ENCODE measurements around the gene PDLIM7.

GRCh38 chr5:177509991-177510566, 12.7 kb upstream of the PDLIM7 start:
- TF ChIP-seq, protein P1, sequence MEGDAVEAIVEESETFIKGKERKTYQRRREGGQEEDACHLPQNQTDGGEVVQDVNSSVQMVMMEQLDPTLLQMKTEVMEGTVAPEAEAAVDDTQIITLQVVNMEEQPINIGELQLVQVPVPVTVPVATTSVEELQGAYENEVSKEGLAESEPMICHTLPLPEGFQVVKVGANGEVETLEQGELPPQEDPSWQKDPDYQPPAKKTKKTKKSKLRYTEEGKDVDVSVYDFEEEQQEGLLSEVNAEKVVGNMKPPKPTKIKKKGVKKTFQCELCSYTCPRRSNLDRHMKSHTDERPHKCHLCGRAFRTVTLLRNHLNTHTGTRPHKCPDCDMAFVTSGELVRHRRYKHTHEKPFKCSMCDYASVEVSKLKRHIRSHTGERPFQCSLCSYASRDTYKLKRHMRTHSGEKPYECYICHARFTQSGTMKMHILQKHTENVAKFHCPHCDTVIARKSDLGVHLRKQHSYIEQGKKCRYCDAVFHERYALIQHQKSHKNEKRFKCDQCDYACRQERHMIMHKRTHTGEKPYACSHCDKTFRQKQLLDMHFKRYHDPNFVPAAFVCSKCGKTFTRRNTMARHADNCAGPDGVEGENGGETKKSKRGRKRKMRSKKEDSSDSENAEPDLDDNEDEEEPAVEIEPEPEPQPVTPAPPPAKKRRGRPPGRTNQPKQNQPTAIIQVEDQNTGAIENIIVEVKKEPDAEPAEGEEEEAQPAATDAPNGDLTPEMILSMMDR (conservative IDR thresholded peaks at IDR 0.05; ENCODE audit: low read depth, low read length): no peak
- TF ChIP-seq CEBPB (IDR thresholded peaks at IDR 0.05; ENCODE audit: low read depth, low read length): no peak
- TF ChIP-seq RCOR1 (IDR thresholded peaks at IDR 0.05; ENCODE audit: insufficient replicate concordance, low read length): no peak
- no peak for TF ChIP-seq MXI1 (IDR thresholded peaks at IDR 0.05; ENCODE audit: borderline replicate concordance, low read depth, low read length)
- TF ChIP-seq POLR2A (IDR thresholded peaks at IDR 0.05; ENCODE audit: low read depth, low read length): no peak
- no peak for TF ChIP-seq MAFK (IDR thresholded peaks at IDR 0.05; ENCODE audit: low read depth, low read length)
- TF ChIP-seq CHD1 (IDR thresholded peaks at IDR 0.05; ENCODE audit: low read depth, low read length): no peak
- no peak for TF ChIP-seq MAZ (IDR thresholded peaks at IDR 0.05; ENCODE audit: borderline replicate concordance, low read depth, low read length)
- TF ChIP-seq SMC3 (IDR thresholded peaks at IDR 0.05; ENCODE audit: low read depth, low read length): no peak
- TF ChIP-seq RAD21 (IDR thresholded peaks at IDR 0.05; ENCODE audit: low read length): no peak
- no peak for TF ChIP-seq FOS (IDR thresholded peaks at IDR 0.05; ENCODE audit: low read depth, low read length)

Data from IMR-90 (cell line).